CD4-positive, alpha-beta memory T cell (primary cell): ENCODE data around the gene GPR15. TPM values are rescaled to one million over a fixed set of nuclear protein-coding genes. Genes with fewer than 3 reads are reported as not detected.
A peak's percentile ranks its signal among the peaks of the same experiment; 100 is the strongest.

ENCODE experiments used
- CTCF ChIA-PET: fragments of 350-600 bp; sonication (Branson Sonifier 250); formaldehyde crosslinking; loops from one replicate; lab custom pipeline; 2021; ENCODE audit warnings: inconsistent platforms; ENCODE audit not compliant: partially characterized antibody; lab: Charles Lee
- POLR2A ChIA-PET: fragments of 350-600 bp; sonication (Branson Sonifier 250); formaldehyde crosslinking; loops from one replicate; lab custom pipeline; 2021; ENCODE audit not compliant: partially characterized antibody; lab: Charles Lee
- DNase-seq, 5 donors: peaks; one replicate each; pipeline versions ENCODE4 v3.0.0 to v3.0.0-alpha.2; 2020 to 2022; ENCODE audit warnings: mixed read lengths in 1 of 5
- H3K27ac ChIP-seq: one replicate; pipeline ENCODE4 v1.7.0; 2013; ENCODE audit warnings: low read depth, low read length
- H3K27me3 ChIP-seq: 2 replicates; pipeline ENCODE4 v1.7.0; 2013; ENCODE audit warnings: mild to moderate bottlenecking, low read length, moderate library complexity; ENCODE audit not compliant: insufficient read depth
- H3K36me3 ChIP-seq: 2 replicates; pipeline ENCODE4 v1.7.0; 2013; ENCODE audit warnings: mild to moderate bottlenecking, low read length, moderate library complexity; ENCODE audit not compliant: insufficient read depth
- H3K4me1 ChIP-seq: 2 replicates; pipeline ENCODE4 v1.7.0; 2013; ENCODE audit warnings: mild to moderate bottlenecking, low read length, moderate library complexity; ENCODE audit not compliant: insufficient read depth
- H3K4me3 ChIP-seq, 2 donors: one replicate each; pipeline ENCODE4 v1.7.0; 2013; ENCODE audit warnings: low read length in 2 of 2, mild to moderate bottlenecking in 1 of 2
- H3K9me3 ChIP-seq, 2 donors: one replicate each; pipeline ENCODE4 v1.7.0; 2013; ENCODE audit warnings: low read length in 2 of 2, control low read depth in 1 of 2; ENCODE audit not compliant: control insufficient read depth in 1 of 2
- H3K27ac Mint-ChIP-seq, 7 donors: one replicate each; pipeline ENCODE4 v1.8.0; 2020 to 2021; ENCODE audit warnings: mixed read lengths in 7 of 7, mild to moderate bottlenecking in 6 of 7, inconsistent platforms in 3 of 7, moderate library complexity in 3 of 7
- H3K27me3 Mint-ChIP-seq, 2 donors: one replicate each; pipeline ENCODE4 v1.8.0; 2020 to 2021; ENCODE audit warnings: mixed read lengths in 2 of 2
- H3K36me3 Mint-ChIP-seq, 2 donors: one replicate each; pipeline ENCODE4 v1.8.0; 2020 to 2021; ENCODE audit warnings: mixed read lengths in 2 of 2, inconsistent platforms in 1 of 2, mild to moderate bottlenecking in 1 of 2
- H3K4me1 Mint-ChIP-seq, 4 donors: one replicate each; pipeline ENCODE4 v1.8.0; 2020 to 2021; ENCODE audit warnings: mixed read lengths in 4 of 4, mild to moderate bottlenecking in 1 of 4
- H3K4me3 Mint-ChIP-seq, 8 donors: one replicate each; pipeline ENCODE4 v1.8.0; 2020 to 2021; ENCODE audit warnings: mixed read lengths in 8 of 8, mild to moderate bottlenecking in 7 of 8, moderate library complexity in 6 of 8, inconsistent platforms in 3 of 8
- H3K9me3 Mint-ChIP-seq, 8 donors: one replicate each; pipeline ENCODE4 v1.8.0; 2020 to 2021; ENCODE audit warnings: mixed read lengths in 8 of 8, mild to moderate bottlenecking in 5 of 8, inconsistent platforms in 3 of 8, moderate library complexity in 1 of 8
- intact Hi-C: fragments of 100-400 bp; cut with micrococcal nuclease; formaldehyde crosslinking; loops from one replicate; pipeline ENCODE4 v1.15.1; 2023
- polyA plus RNA-seq, 2 donors: library from polyadenylated mRNA; unstranded; fragments of 300-500 nt; fragmentation: Illumina TruSeq; gene quantifications; one replicate each; pipeline ENCODE4 v1.2.3, GENCODE V29; 2021
- total RNA-seq, 2 experiments: library from RNA; stranded (reverse); gene quantifications; one replicate each; pipeline ENCODE4 v1.2.3, GENCODE V29; 2021

Gene GPR15
- total and polyA plus RNA-seq, 4 experiments from 2014 or later: 12.9 to 32.0 (median 22.7) TPM

DNA sequence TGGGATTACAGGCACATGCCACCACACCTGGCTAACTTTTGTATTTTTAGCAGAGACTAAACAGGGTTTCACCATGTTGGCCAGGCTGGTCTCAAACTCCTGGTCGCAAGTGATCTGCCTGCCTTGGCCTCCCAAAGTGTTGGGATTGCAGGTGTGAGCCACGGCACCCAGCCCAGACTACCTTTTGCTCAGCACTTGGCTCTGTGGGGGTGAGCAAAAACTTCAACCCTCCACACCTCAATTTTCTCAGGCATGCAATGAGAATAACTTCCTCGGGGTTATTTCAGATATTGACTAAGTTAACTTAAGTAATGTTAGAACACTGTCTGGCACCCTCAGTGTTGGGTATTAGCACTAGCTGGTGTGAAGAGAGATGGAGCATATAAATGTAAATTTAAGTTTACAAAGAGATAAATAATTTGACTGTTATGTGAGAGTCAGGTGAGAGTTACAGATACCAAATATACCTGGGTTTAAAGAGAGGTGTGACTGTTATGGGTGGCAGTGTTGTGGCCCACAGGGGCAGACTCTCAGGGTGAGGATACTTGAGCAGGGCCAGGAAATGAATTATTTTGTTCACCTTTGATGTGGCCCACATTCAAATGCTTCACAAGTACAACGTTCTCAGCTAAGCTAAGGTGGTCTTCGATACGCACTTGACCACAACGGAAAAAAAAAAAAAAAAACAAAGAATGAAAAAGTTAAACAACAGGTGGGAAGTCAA is 32.7 kb downstream of the GPR15 start:
- POLR2A ChIA-PET: interaction anchor here (0.6 to 20.3 kb wide), 16 partner anchors 8 to 1696 kb away, joined by 3 to 680 read pairs (median 8); partner anchors contain the start of genes CLDND1, CPOX, GPR15 and TBC1D23
- peaks cover 0 to 3% (median 0%) of the 10 kb centered on the region in 8 donors for H3K9me3 Mint-ChIP-seq
- Histone ChIP-seq H3K27ac (peak overlapping the region; percentile 92), H3K9me3 (no peaks in the 10 kb centered on the region), H3K4me1 (peaks cover 82% of the 10 kb centered on the region), H3K36me3 (no peaks in the 10 kb centered on the region), H3K4me3 (no peak overlapping the region), H3K27me3 (no peaks in the 10 kb centered on the region)
- CTCF ChIA-PET: interaction anchor here (0.9 to 6.0 kb wide), 12 partner anchors 8 to 221 kb away, joined by 3 to 52 read pairs (median 4); partner anchors contain the start of genes CLDND1 and CPOX
- peaks cover 0 to 4% of the 10 kb centered on the region in 2 donors for H3K36me3 Mint-ChIP-seq
- peak; percentile 61 to 71 (median 62) for DNase-seq
- H3K4me3 Mint-ChIP-seq: peak overlapping the region; percentile 63 to 87 (median 82)
- H3K27me3 Mint-ChIP-seq: no peaks in the 10 kb centered on the region
- H3K27ac Mint-ChIP-seq: peak overlapping the region; percentile 91 to 99 (median 98)
- H3K4me1 Mint-ChIP-seq: peaks cover 57 to 87% (median 75%) of the 10 kb centered on the region in 4 donors
- intact Hi-C loops: loop anchor here (1.0 kb wide), 3 partner anchors 8 to 42 kb away; partner anchors contain the start of genes CLDND1 and CPOX

DNA sequence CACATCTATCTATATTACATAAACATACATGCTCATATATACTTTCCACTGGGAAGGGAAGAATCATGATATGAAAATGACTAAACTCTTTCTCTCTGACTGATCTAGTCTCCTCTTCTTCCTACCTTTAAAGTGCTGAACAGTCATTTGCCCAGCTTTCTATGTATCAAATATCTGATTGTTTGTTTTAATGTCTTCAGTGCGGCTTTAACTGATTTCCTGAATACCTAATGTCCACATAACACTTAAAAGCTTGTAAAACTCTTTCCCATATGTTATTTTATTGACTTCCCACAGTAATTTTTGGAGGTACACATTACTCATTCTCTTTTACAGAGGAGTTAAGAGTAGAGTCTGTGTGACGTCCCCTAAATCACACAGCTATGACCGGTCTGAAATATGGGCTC is 33.5 kb downstream of the GPR15 start:
- ChIA-PET CTCF (interaction anchor here (1.0 to 6.0 kb wide), 9 partner anchors 8 to 222 kb away, joined by 3 to 52 read pairs (median 7); partner anchors contain the start of genes CLDND1 and CPOX), POLR2A (interaction anchor here (0.6 to 20.3 kb wide), 10 partner anchors 7 to 612 kb away, joined by 3 to 680 read pairs (median 18); partner anchors contain the start of genes CLDND1, CPOX and GPR15)
- peaks cover 81% of the 10 kb centered on the region for H3K4me1 ChIP-seq
- no peaks in the 10 kb centered on the region for H3K9me3 ChIP-seq
- DNase-seq: no peak
- H3K27ac ChIP-seq: peak overlapping the region; percentile 92
- peak overlapping the region in 7 of 8 donors; percentile 23 to 87 (median 66) for H3K4me3 Mint-ChIP-seq
- H3K9me3 Mint-ChIP-seq: peaks cover 0 to 3% (median 0%) of the 10 kb centered on the region in 8 donors
- peak overlapping the region; percentile 91 to 99 (median 98) for H3K27ac Mint-ChIP-seq
- no peak overlapping the region for H3K4me3 ChIP-seq
- H3K36me3 Mint-ChIP-seq: peaks cover 0 to 4% of the 10 kb centered on the region in 2 donors
- no peaks in the 10 kb centered on the region for H3K36me3 ChIP-seq
- peaks cover 58 to 88% (median 76%) of the 10 kb centered on the region in 4 donors for H3K4me1 Mint-ChIP-seq
- H3K27me3 Mint-ChIP-seq: no peaks in the 10 kb centered on the region
- intact Hi-C loops: no loop called here
- H3K27me3 ChIP-seq: no peaks in the 10 kb centered on the region

DNA sequence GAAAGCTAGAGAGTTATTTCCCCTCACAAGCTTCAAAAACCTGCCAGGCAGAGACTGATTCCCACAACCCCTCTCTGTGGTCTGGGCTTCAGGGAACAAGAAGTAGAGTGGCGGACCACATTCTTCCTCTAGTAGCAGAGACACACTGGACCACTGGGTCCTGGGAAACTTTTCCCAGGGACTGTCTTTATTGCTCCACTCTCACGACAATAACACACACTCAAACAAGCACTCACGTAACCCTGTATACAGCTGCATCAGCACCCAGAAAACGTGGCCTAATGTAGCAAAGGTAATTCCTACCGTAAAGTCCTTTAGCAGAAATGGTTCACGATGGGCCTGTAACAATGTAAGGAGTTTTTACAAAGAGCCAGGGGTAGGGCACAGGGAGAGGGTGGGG is 34.1 kb downstream of the GPR15 start:
- Mint-ChIP-seq H3K27ac (peak overlapping the region; percentile 91 to 99 (median 98)), H3K27me3 (no peaks in the 10 kb centered on the region), H3K9me3 (peaks cover 0 to 3% (median 0%) of the 10 kb centered on the region in 8 donors), H3K4me1 (peaks cover 58 to 86% (median 74%) of the 10 kb centered on the region in 4 donors), H3K36me3 (peaks cover 0 to 4% of the 10 kb centered on the region in 2 donors), H3K4me3 (peak overlapping the region in 6 of 8 donors; percentile 12 to 87 (median 64))
- no peak overlapping the region for H3K4me3 ChIP-seq
- intact Hi-C loops: no loop called here
- POLR2A ChIA-PET: interaction anchor here (1.4 to 20.3 kb wide), 8 partner anchors 7 to 110 kb away, joined by 3 to 680 read pairs (median 48); partner anchors contain the start of genes CLDND1, CPOX and GPR15
- no peaks in the 10 kb centered on the region for H3K9me3 ChIP-seq
- no peaks in the 10 kb centered on the region for H3K27me3 ChIP-seq
- no peaks in the 10 kb centered on the region for H3K36me3 ChIP-seq
- no peak for DNase-seq
- peak overlapping the region; percentile 92 for H3K27ac ChIP-seq
- H3K4me1 ChIP-seq: peaks cover 76% of the 10 kb centered on the region
- CTCF ChIA-PET: interaction anchor here (1.0 to 6.0 kb wide), 6 partner anchors 7 to 222 kb away, joined by 3 to 52 read pairs (median 16); partner anchors contain the start of genes CLDND1 and CPOX

DNA sequence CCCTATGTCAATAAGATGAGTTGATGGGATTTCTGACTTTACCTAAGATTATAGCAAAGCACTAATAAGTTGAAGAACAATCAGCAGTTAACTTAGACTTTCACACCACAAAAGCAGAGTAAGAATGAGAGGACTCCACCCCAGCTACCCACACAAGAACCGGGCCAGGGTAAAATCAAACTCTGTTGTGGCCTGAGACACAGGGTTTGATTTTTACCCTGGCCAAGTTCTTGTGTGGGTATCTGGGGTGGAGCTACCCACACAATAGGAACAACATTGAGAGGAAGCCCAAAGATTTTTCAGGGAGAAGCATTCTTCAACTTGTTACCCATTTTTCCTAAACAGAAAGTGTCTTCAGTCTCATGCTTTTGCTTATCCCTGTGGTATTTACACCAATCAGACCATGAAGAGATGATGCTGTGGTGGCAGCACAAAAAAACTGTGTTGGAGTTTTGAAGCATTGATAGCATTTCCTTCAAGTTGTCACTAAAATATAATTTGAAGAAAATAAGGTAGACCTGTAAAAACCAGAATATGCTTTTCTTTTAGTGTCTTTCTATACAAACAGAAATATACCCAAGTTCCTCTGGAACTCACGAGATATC is 36.0 kb downstream of the GPR15 start:
- CTCF ChIA-PET: no interaction called here
- no peak overlapping the region for H3K4me3 ChIP-seq

GRCh38 chr3:98568402-98568801 is 36.6 kb downstream of the GPR15 start:
- H3K27ac ChIP-seq: peak overlapping the region; percentile 92
- intact Hi-C loops: loop anchor here (1.0 kb wide), 1 partner anchor 529 kb away; no protein-coding TSS in a partner anchor
- H3K4me1 ChIP-seq: peaks cover 64% of the 10 kb centered on the region
- H3K36me3 ChIP-seq: no peaks in the 10 kb centered on the region
- no peaks in the 10 kb centered on the region for H3K27me3 ChIP-seq
- H3K9me3 ChIP-seq: no peaks in the 10 kb centered on the region
- Mint-ChIP-seq H3K27ac (peak overlapping the region; percentile 89 to 99 (median 94)), H3K27me3 (no peaks in the 10 kb centered on the region), H3K36me3 (peaks cover 0 to 4% of the 10 kb centered on the region in 2 donors), H3K4me3 (peak overlapping the region in 7 of 8 donors; percentile 10 to 79 (median 68)), H3K4me1 (peaks cover 54 to 80% (median 67%) of the 10 kb centered on the region in 4 donors), H3K9me3 (peaks cover 0 to 3% (median 0%) of the 10 kb centered on the region in 8 donors)
- no peak overlapping the region for H3K4me3 ChIP-seq
- DNase-seq: no peak
- ChIA-PET POLR2A (interaction anchor here (0.6 to 20.3 kb wide), 5 partner anchors 14 to 55 kb away, joined by 3 to 680 read pairs (median 163); partner anchors contain the start of genes CLDND1 and GPR15), CTCF (no interaction called here)

More for the DNA sequence above, 36.0 kb downstream of the GPR15 start:
- peaks cover 0 to 4% of the 10 kb centered on the region in 2 donors for H3K36me3 Mint-ChIP-seq
- intact Hi-C loops: loop anchor here (1.0 kb wide), 1 partner anchor 528 kb away; no protein-coding TSS in a partner anchor
- H3K27ac Mint-ChIP-seq: peak overlapping the region; percentile 89 to 99 (median 94)
- Histone ChIP-seq H3K27ac (peak overlapping the region; percentile 92), H3K36me3 (no peaks in the 10 kb centered on the region), H3K4me1 (peaks cover 64% of the 10 kb centered on the region), H3K9me3 (no peaks in the 10 kb centered on the region), H3K27me3 (no peaks in the 10 kb centered on the region)
- H3K27me3 Mint-ChIP-seq: no peaks in the 10 kb centered on the region
- peaks cover 0 to 3% (median 0%) of the 10 kb centered on the region in 8 donors for H3K9me3 Mint-ChIP-seq
- H3K4me3 Mint-ChIP-seq: peak overlapping the region; percentile 38 to 84 (median 72)
- POLR2A ChIA-PET: interaction anchor here (0.6 to 20.3 kb wide), 6 partner anchors 14 to 54 kb away, joined by 3 to 680 read pairs (median 85); partner anchors contain the start of genes CLDND1, CPOX and GPR15
- peak in 4 of 5 donors; percentile 26 to 46 (median 36) for DNase-seq
- peaks cover 51 to 80% (median 66%) of the 10 kb centered on the region in 4 donors for H3K4me1 Mint-ChIP-seq

DNA sequence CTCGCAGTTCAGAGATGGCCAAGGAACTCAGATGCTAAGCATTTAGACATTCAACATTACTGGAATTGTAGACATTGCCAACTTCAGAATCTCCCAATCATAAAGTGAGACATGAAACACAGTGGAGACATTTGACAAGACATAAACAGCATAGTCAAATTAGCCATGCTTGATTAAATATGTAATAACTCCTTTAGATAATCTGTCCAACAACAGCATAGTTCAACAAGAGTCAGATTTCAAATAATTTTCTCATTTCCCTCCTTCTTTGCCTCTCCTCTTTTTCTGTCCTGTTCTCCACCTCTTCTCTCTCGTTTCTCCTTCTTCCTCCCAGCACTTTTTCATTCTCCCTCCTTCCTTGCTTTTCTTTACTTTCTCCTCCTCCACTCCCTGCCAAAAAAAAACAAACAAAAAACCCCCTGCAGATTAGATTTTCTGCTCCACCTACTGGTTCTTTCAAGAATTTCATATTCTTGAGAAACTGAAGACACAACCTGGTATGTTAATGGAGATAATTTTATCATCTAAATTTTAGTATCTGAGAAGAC is 41.5 kb downstream of the GPR15 start:
- Histone ChIP-seq H3K4me3 (no peak overlapping the region), H3K27ac (no peak overlapping the region), H3K27me3 (no peaks in the 10 kb centered on the region), H3K36me3 (no peaks in the 10 kb centered on the region), H3K4me1 (peaks cover 21% of the 10 kb centered on the region), H3K9me3 (no peaks in the 10 kb centered on the region)
- H3K4me1 Mint-ChIP-seq: peaks cover 22 to 47% (median 37%) of the 10 kb centered on the region in 4 donors
- peaks cover 18 to 21% of the 10 kb centered on the region in 2 donors for H3K36me3 Mint-ChIP-seq
- H3K4me3 Mint-ChIP-seq: peak overlapping the region in 7 of 8 donors; percentile 7 to 70 (median 59)
- peak in 4 of 5 donors; percentile 41 to 55 (median 50) for DNase-seq
- ChIA-PET CTCF (interaction anchor here (0.7 to 3.8 kb wide), 33 partner anchors 10 to 550 kb away, joined by 3 to 52 read pairs (median 5); partner anchors contain the start of genes CLDND1, CPOX and GPR15), POLR2A (interaction anchor here (0.6 to 5.1 kb wide), 9 partner anchors 10 to 66 kb away, joined by 3 to 72 read pairs (median 5); partner anchors contain the start of genes CLDND1, CPOX and GPR15)
- intact Hi-C loops: loop anchor here (1.0 to 5.0 kb wide), 8 partner anchors 17 to 534 kb away; partner anchors contain the start of gene CLDND1
- peak overlapping the region; percentile 11 to 96 (median 88) for H3K27ac Mint-ChIP-seq
- no peaks in the 10 kb centered on the region for H3K27me3 Mint-ChIP-seq
- peaks cover 0 to 3% (median 0%) of the 10 kb centered on the region in 8 donors for H3K9me3 Mint-ChIP-seq
